Prostate gland (tissue), 2 donors: ENCODE results near the gene ZNF423.

Source experiments
- CTCF ChIP-seq, 4 experiments: fragments of 200-600 bp in 2 of 4; fragments of 450-650 bp in 2 of 4; sonication (generic) in 2 of 4; IDR thresholded peaks; 1 replicate in 3 of 4; 2 replicates in 1 of 4; pipeline ENCODE4 v1.5.1; 2016 to 2019; ENCODE audit warnings: antibody characterized with exemption in 4 of 4, mild to moderate bottlenecking in 2 of 4, moderate library complexity in 2 of 4
- POLR2AphosphoS5 ChIP-seq: sonication (generic); formaldehyde crosslinking; IDR thresholded peaks from one replicate; pipeline ENCODE4 v1.6.1; 2017; ENCODE audit warnings: antibody characterized with exemption

GRCh38 chr16:49644145-49644463 lies 211.8 kb downstream of the ZNF423 start:
- no peak for TF ChIP-seq POLR2AphosphoS5
- no peak for TF ChIP-seq CTCF (IDR thresholded peaks at IDR 0.05)
